ENCODE results near the gene TRIM24. TPM values are rescaled to one million over a fixed set of nuclear protein-coding genes. Genes with fewer than 3 reads are reported as not detected.

TRIM24 gene
- total RNA-seq, 6 donors from 2014 or later, result 11.5 to 30.6 (median 23.7) TPM

GRCh38 chr7:138546064-138546619 lies 86.1 kb downstream of the TRIM24 start:
- TF ChIP-seq, protein P1, sequence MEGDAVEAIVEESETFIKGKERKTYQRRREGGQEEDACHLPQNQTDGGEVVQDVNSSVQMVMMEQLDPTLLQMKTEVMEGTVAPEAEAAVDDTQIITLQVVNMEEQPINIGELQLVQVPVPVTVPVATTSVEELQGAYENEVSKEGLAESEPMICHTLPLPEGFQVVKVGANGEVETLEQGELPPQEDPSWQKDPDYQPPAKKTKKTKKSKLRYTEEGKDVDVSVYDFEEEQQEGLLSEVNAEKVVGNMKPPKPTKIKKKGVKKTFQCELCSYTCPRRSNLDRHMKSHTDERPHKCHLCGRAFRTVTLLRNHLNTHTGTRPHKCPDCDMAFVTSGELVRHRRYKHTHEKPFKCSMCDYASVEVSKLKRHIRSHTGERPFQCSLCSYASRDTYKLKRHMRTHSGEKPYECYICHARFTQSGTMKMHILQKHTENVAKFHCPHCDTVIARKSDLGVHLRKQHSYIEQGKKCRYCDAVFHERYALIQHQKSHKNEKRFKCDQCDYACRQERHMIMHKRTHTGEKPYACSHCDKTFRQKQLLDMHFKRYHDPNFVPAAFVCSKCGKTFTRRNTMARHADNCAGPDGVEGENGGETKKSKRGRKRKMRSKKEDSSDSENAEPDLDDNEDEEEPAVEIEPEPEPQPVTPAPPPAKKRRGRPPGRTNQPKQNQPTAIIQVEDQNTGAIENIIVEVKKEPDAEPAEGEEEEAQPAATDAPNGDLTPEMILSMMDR (IDR thresholded peaks at IDR 0.05), result no peak
- peaks cover 0 to 5% (median 0%) of the 10 kb centered on the region in 4 donors for H3K4me1 ChIP-seq
- ATAC-seq (ENCODE audit: low FRiP score in 2 of 2) (no peak), DNase-seq (no peak)
- H3K36me3 ChIP-seq, result peaks cover 3 to 15% (median 8%) of the 10 kb centered on the region in 4 donors
- WGBS, 2 donors, result 58 to 74% methylated on average over 5 of the region's 5 CpGs
- no peak overlapping the region for H3K4me3 ChIP-seq
- no peaks in the 10 kb centered on the region for H3K27me3 ChIP-seq
- no peak overlapping the region for H3K27ac ChIP-seq
- no peaks in the 10 kb centered on the region for H3K9me3 ChIP-seq

- H3K4me3 ChIP-seq, result no peak overlapping the region
- TF ChIP-seq EP300 (IDR thresholded peaks at IDR 0.05) (no peak), POLR2AphosphoS5 (IDR thresholded peaks at IDR 0.05) (no peak), POLR2A (IDR thresholded peaks at IDR 0.05) (no peak)
- TF ChIP-seq, protein P1 (IDR thresholded peaks at IDR 0.05), result no peak
- peaks cover 0 to 5% (median 0%) of the 10 kb centered on the region in 4 donors for H3K4me1 ChIP-seq
- 96% methylated on average over 2 of the region's 2 CpGs for WGBS, 2 donors
- H3K27ac ChIP-seq, result no peak overlapping the region
- H3K27me3 ChIP-seq, result no peaks in the 10 kb centered on the region
- no peak for DNase-seq
- ATAC-seq (ENCODE audit: low FRiP score in 2 of 2), result no peak
- H3K9me3 ChIP-seq, result no peaks in the 10 kb centered on the region
- H3K36me3 ChIP-seq, result peaks cover 4 to 20% (median 11%) of the 10 kb centered on the region in 4 donors
These were observed 86.8 kb downstream of the TRIM24 start for GRCh38 chr7:138546829-138547228.

- no peak overlapping the region for H3K27ac ChIP-seq
- no peaks in the 10 kb centered on the region for H3K27me3 ChIP-seq
- ATAC-seq (ENCODE audit: low FRiP score in 2 of 2) (no peak), DNase-seq (no peak)
- 83 to 89% methylated on average over 1 of the region's 1 CpG for WGBS, 2 donors
- peaks cover 0 to 5% (median 0%) of the 10 kb centered on the region in 4 donors for H3K4me1 ChIP-seq
- no peaks in the 10 kb centered on the region for H3K9me3 ChIP-seq
- TF ChIP-seq POLR2AphosphoS5 (IDR thresholded peaks at IDR 0.05) (no peak), POLR2A (IDR thresholded peaks at IDR 0.05) (no peak), EP300 (IDR thresholded peaks at IDR 0.05) (no peak)
- TF ChIP-seq, protein P1 (IDR thresholded peaks at IDR 0.05), result no peak
- H3K4me3 ChIP-seq, result no peak overlapping the region
- H3K36me3 ChIP-seq, result peaks cover 12 to 41% (median 33%) of the 10 kb centered on the region in 4 donors
These were observed 89.0 kb downstream of the TRIM24 start for GRCh38 chr7:138549082-138549481.

DNA sequence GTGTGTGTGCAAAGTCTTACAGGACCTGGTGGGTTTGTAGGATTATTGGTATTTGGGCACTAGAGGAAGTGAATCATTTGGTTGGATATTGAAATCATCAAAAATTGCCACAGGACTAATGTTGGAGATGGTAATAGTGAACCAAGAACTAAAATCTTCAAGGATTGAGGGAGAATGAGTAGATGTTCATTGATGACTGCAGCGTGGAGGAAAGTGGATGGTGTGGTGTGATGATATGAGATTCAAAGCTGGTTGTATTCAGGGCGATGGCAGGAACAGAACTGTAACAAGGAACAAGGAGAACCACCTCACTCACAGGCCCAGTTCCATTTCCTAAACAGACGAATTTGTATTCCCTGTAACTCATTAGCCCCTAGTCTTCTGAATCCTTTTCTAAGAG lies 90.3 kb downstream of the TRIM24 start:
- Histone ChIP-seq H3K4me1 (peaks cover 0 to 5% (median 0%) of the 10 kb centered on the region in 4 donors), H3K9me3 (peaks cover 0 to 11% (median 3%) of the 10 kb centered on the region in 4 donors), H3K27ac (no peak overlapping the region), H3K27me3 (no peaks in the 10 kb centered on the region), H3K4me3 (no peak overlapping the region), H3K36me3 (peaks cover 22 to 48% (median 43%) of the 10 kb centered on the region in 4 donors)
- ATAC-seq (ENCODE audit: low FRiP score in 2 of 2), result no peak
- no peak for DNase-seq
- TF ChIP-seq POLR2AphosphoS5 (IDR thresholded peaks at IDR 0.05) (no peak), POLR2A (IDR thresholded peaks at IDR 0.05) (no peak), EP300 (IDR thresholded peaks at IDR 0.05) (no peak)
- TF ChIP-seq, protein P1 (IDR thresholded peaks at IDR 0.05), result no peak
- 93 to 96% methylated on average over 3 of the region's 3 CpGs for WGBS, 2 donors

- Histone ChIP-seq H3K27me3 (no peaks in the 10 kb centered on the region), H3K4me3 (no peak overlapping the region), H3K9me3 (peaks cover 0 to 19% (median 11%) of the 10 kb centered on the region in 4 donors), H3K36me3 (peaks cover 29 to 56% (median 51%) of the 10 kb centered on the region in 4 donors), H3K4me1 (peaks cover 0 to 2% (median 0%) of the 10 kb centered on the region in 4 donors), H3K27ac (no peak overlapping the region)
- DNase-seq (no peak), ATAC-seq (ENCODE audit: low FRiP score in 2 of 2) (no peak)
- TF ChIP-seq POLR2AphosphoS5 (IDR thresholded peaks at IDR 0.05) (no peak), POLR2A (IDR thresholded peaks at IDR 0.05) (no peak), EP300 (IDR thresholded peaks at IDR 0.05) (no peak)
- TF ChIP-seq, protein P1 (IDR thresholded peaks at IDR 0.05), result no peak
- 89 to 90% methylated on average over 3 of the region's 3 CpGs for WGBS, 2 donors
These were observed 91.0 kb downstream of the TRIM24 start for GRCh38 chr7:138551102-138551501.
